Skeletal muscle satellite cell (primary cell): ENCODE measurements around the gene EXT2.

Experiments
- H3K27me3 ChIP-seq: 2 replicates; pipeline ENCODE4 v1.7.0; 2013; ENCODE audit warnings: low read length; ENCODE audit not compliant: control insufficient read depth, insufficient read depth
- H3K36me3 ChIP-seq: 2 replicates; pipeline ENCODE4 v1.7.0; 2013; ENCODE audit warnings: mild to moderate bottlenecking, control low read depth, low read length; ENCODE audit not compliant: insufficient read depth
- H3K4me1 ChIP-seq: 2 replicates; pipeline ENCODE4 v1.7.0; 2013; ENCODE audit warnings: low read length; ENCODE audit not compliant: control insufficient read depth, insufficient read depth
- H3K4me2 ChIP-seq: 2 replicates; pipeline ENCODE4 v1.7.0; 2013; ENCODE audit warnings: mild to moderate bottlenecking, low read length
- H3K4me3 ChIP-seq: 2 replicates; pipeline ENCODE4 v1.7.0; 2013; ENCODE audit warnings: low read length
- H3K9ac ChIP-seq: 2 replicates; pipeline ENCODE4 v1.7.0; 2013; ENCODE audit warnings: mild to moderate bottlenecking, low read depth, low read length, moderate library complexity
- H3K9me3 ChIP-seq: replicated peaks from 2 replicates; pipeline ENCODE4 v1.7.0; 2013; ENCODE audit warnings: mild to moderate bottlenecking, control low read depth, low read length

The EXT2 gene

DNA sequence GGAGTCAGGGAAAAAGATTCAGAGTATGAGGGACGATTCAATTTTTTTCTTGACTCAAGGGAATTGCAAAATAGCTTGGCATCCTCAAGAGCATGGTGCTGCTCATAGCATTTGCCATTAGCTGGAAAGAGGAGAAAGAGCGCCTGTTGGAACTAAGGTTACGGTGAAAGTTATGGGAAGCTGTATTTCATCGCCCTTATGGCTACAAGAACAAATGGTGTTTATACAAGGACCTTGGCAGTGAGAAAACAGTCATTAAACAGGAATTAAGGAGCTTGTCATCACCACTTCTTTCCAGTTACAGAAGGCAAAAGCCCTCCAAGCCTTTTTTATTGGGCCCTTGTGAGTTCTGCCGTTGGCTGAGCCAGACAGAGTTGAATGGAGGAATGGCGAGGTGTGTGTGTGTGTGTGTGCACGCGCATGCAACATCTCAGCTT lies 140.3 kb downstream of the EXT2 start:
- Histone ChIP-seq H3K4me2 (no peak overlapping the region), H3K9ac (no peak overlapping the region)

DNA sequence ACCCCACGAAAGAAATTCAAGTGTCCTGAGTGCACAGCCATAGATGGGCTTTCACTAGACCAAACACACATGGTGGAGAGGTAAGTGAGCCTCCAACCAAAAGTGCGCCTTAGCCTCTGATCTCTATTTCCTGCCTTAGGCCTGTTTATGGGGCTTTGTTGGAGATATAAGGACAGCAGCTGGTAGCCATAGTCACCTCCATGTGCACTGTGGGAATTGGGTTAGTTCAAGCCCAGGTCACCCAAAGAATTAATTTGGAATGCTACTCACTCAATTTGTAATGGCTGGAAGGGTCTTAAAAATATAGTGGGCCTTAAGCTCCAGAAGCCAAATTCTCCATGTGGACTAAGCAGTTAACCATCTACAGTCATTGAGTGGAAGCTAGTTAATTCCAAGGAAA lies 140.8 kb downstream of the EXT2 start:
- Histone ChIP-seq H3K4me2 (no peak overlapping the region), H3K4me3 (no peak overlapping the region), H3K9ac (no peak overlapping the region), H3K36me3 (peaks cover 3% of the 10 kb centered on the region), H3K4me1 (peaks cover 4% of the 10 kb centered on the region), H3K27me3 (no peaks in the 10 kb centered on the region), H3K9me3 (no peaks in the 10 kb centered on the region)

More for the DNA sequence above, 140.3 kb downstream of the EXT2 start:
- peaks cover 4% of the 10 kb centered on the region for H3K4me1 ChIP-seq
- H3K36me3 ChIP-seq = peaks cover 3% of the 10 kb centered on the region
- no peaks in the 10 kb centered on the region for H3K9me3 ChIP-seq
- H3K4me3 ChIP-seq = no peak overlapping the region
- no peaks in the 10 kb centered on the region for H3K27me3 ChIP-seq

DNA sequence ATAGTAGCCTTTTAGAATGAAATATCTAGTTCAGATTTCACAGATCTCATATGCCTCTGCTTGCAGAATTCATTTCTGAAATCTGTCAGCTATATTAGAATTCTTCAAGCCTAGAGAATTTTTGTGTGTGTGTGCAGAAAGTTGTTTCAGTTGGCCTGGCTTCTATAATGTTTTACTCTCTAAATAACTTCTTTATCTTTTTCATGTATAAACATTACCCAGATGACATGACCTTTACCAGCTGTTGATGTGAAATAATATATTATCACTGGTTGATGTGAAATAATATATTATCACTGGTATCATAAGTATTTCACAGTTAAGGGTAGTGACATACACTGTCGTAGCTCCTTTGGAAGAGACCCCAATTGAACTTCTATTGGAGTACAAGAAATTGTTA lies 141.7 kb downstream of the EXT2 start:
- H3K9ac ChIP-seq = no peak overlapping the region
- H3K27me3 ChIP-seq = no peaks in the 10 kb centered on the region
- H3K9me3 ChIP-seq = no peaks in the 10 kb centered on the region
- peaks cover 3% of the 10 kb centered on the region for H3K36me3 ChIP-seq
- H3K4me3 ChIP-seq = no peak overlapping the region
- H3K4me2 ChIP-seq = no peak overlapping the region
- peaks cover 6% of the 10 kb centered on the region for H3K4me1 ChIP-seq

- no peak overlapping the region for H3K9ac ChIP-seq
- no peak overlapping the region for H3K4me2 ChIP-seq
- H3K4me1 ChIP-seq = peaks cover 52% of the 10 kb centered on the region
- no peak overlapping the region for H3K4me3 ChIP-seq
- peaks cover 5% of the 10 kb centered on the region for H3K36me3 ChIP-seq
- H3K9me3 ChIP-seq = no peaks in the 10 kb centered on the region
- no peaks in the 10 kb centered on the region for H3K27me3 ChIP-seq
Measured at GRCh38 chr11:44241851-44242250, 146.4 kb downstream of the EXT2 start.

DNA sequence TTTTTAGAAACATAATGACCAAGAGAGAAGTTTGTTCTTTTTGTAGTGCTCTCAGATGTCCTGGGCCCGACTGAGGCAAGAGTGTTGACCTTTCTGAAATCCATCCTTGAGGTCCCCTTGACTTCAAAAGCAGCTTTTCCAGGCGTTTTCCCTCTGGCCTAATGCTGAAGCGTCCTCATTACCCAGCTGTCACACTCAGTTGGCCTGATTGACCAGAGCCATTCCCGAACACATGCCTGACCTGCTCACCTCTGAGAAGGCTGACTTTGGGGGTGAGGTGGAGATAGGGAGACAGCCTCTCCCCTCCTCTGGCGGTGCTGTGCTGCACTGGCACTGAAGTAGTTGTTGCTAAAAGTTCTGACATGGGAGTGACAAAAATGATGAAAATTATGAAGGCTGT lies 147.6 kb downstream of the EXT2 start:
- H3K9ac ChIP-seq = peak overlapping the region; percentile 10
- H3K9me3 ChIP-seq = no peaks in the 10 kb centered on the region
- peak overlapping the region; percentile 58 for H3K4me2 ChIP-seq
- peaks cover 57% of the 10 kb centered on the region for H3K4me1 ChIP-seq
- H3K4me3 ChIP-seq = peak overlapping the region; percentile 6
- no peaks in the 10 kb centered on the region for H3K27me3 ChIP-seq
- H3K36me3 ChIP-seq = peaks cover 5% of the 10 kb centered on the region

- H3K27me3 ChIP-seq = no peaks in the 10 kb centered on the region
Measured at GRCh38 chr11:44243595-44244343, 148.3 kb downstream of the EXT2 start.

DNA sequence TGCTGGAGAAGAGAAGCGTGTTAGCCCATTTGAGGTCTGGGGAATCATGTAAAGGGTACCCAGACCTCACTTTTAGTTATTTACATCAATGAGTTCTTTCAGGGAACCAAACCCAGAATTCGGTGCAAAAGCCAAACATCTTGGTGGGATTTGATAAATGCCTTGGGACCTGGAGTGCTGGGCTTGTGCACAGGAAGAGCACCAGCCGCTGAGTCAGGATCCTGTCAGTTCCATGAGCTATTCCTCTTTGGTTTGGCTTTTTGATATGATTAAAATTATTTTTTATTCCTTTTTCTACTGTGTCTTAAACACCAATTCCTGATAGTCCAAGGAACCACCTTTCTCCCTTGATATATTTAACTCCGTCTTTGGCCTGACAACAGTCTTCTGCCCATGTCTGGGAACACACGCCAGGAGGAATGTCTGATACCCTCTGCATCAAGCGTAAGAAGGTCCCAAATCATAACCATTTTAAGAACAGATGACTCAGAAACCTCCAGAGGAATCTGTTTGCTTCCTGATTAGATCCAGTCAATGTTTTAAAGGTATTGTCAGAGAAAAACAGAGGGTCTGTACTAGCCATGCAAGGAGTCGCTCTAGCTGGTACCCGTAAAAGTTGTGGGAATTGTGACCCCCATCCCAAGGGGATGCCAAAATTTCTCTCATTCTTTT lies 149.3 kb downstream of the EXT2 start:
- Histone ChIP-seq H3K4me2 (peak overlapping the region; percentile 17), H3K36me3 (peaks cover 5% of the 10 kb centered on the region), H3K4me1 (peaks cover 57% of the 10 kb centered on the region), H3K9me3 (no peaks in the 10 kb centered on the region), H3K27me3 (no peaks in the 10 kb centered on the region), H3K9ac (no peak overlapping the region), H3K4me3 (no peak overlapping the region)

More at GRCh38 chr11:44243595-44244343, 148.3 kb downstream of the EXT2 start:
- H3K4me3 ChIP-seq = no peak overlapping the region
- H3K4me2 ChIP-seq = peak overlapping the region; percentile 58
- peaks cover 5% of the 10 kb centered on the region for H3K36me3 ChIP-seq
- H3K4me1 ChIP-seq = peaks cover 57% of the 10 kb centered on the region
- H3K9me3 ChIP-seq = no peaks in the 10 kb centered on the region
- H3K9ac ChIP-seq = peak overlapping the region; percentile 10

- Histone ChIP-seq H3K36me3 (peaks cover 5% of the 10 kb centered on the region), H3K27me3 (no peaks in the 10 kb centered on the region), H3K4me2 (peak overlapping the region; percentile 24), H3K9me3 (no peaks in the 10 kb centered on the region), H3K4me3 (peak overlapping the region; percentile 23), H3K9ac (no peak overlapping the region), H3K4me1 (peaks cover 53% of the 10 kb centered on the region)
Measured at GRCh38 chr11:44246726-44247125, 151.2 kb downstream of the EXT2 start.

DNA sequence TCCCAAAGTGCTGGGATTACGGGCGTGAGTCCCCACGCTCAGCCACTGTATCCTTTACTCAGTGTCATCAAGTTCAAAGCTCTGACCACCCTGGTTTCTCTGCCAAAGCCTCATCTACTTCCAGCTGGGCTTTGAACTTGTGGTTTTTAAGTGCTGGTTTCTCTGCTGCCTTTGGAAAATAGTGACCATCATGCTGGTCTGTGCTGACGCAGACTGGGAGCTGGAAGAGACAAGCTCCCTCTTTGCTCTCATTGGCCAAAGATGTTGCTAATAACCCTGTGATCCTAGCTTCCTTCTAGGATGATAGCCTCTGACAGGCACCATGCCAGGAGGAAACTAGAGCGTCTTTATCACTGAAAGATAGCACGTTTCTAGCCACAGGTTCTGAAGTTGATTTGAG lies 152.0 kb downstream of the EXT2 start:
- H3K9ac ChIP-seq = no peak overlapping the region
- H3K4me1 ChIP-seq = peaks cover 48% of the 10 kb centered on the region
- H3K9me3 ChIP-seq = no peaks in the 10 kb centered on the region
- no peaks in the 10 kb centered on the region for H3K27me3 ChIP-seq
- no peak overlapping the region for H3K4me2 ChIP-seq
- H3K36me3 ChIP-seq = peaks cover 5% of the 10 kb centered on the region
- H3K4me3 ChIP-seq = no peak overlapping the region

- no peaks in the 10 kb centered on the region for H3K27me3 ChIP-seq
- H3K4me3 ChIP-seq = no peak overlapping the region
- H3K9me3 ChIP-seq = peaks cover 5% of the 10 kb centered on the region
- no peak overlapping the region for H3K4me2 ChIP-seq
- H3K4me1 ChIP-seq = peaks cover 42% of the 10 kb centered on the region
- H3K36me3 ChIP-seq = peaks cover 5% of the 10 kb centered on the region
- H3K9ac ChIP-seq = no peak overlapping the region
Measured at GRCh38 chr11:44248109-44248508, 152.6 kb downstream of the EXT2 start.

- Histone ChIP-seq H3K4me3 (no peak overlapping the region), H3K27me3 (no peaks in the 10 kb centered on the region), H3K9me3 (peaks cover 5% of the 10 kb centered on the region), H3K4me2 (no peak overlapping the region), H3K4me1 (peaks cover 19% of the 10 kb centered on the region), H3K36me3 (no peaks in the 10 kb centered on the region), H3K9ac (no peak overlapping the region)
Measured at GRCh38 chr11:44250421-44250820, 154.9 kb downstream of the EXT2 start.
